ENCODE data around the gene UBASH3A. TPM values are rescaled to one million over a fixed set of nuclear protein-coding genes. Genes with fewer than 3 reads are reported as not detected.

The UBASH3A gene
- total and polyA plus RNA-seq, 2 donors = 14.9 to 26.7 TPM

DNA sequence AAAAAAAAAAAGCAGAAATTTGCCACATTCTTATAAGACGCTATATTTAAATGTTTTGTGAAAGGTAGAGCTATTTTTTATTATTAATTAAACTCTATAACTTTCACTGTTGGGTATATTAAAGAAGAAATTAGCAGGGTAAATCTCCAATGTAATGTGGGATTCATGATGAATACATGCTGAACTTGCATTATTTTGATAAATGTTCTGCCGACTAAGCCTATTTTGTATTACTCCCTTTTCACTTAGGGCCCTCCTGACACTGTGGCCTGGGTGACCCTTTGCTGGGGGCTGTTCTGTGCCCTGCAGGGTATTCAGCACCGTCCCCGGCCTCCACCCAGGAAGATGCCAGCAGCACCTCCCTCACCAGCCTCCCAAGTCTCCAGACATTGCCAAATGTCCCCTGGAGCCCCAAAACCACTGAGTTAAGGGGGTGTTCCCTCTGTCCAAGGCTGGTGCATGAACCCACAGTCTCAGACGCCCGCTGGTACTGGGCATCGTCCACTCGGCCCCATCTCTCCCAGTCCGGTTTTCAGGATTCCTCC, 69.9 kb downstream of the UBASH3A start:
- peaks cover 0 to 32% of the 10 kb centered on the region in 2 donors for H3K4me1 ChIP-seq (ENCODE audit: control insufficient read depth in 2 of 2, insufficient read depth in 2 of 2, low read length in 2 of 2)
- 98% methylated on average over 9 of the region's 9 CpGs for WGBS
- no peaks in the 10 kb centered on the region for H3K27me3 ChIP-seq (ENCODE audit: control insufficient read depth in 2 of 2, insufficient read depth in 1 of 2, low read length in 1 of 2)
- H3K4me3 ChIP-seq (ENCODE audit: low read length in 2 of 2) = no peak overlapping the region
- no peak for DNase-seq (ENCODE audit: low read depth in 6 of 9, low spot score in 9 of 9)
- H3K36me3 ChIP-seq (ENCODE audit: control insufficient read depth in 2 of 2, insufficient read depth in 2 of 2, low read length in 1 of 2) = no peaks in the 10 kb centered on the region
- no peak overlapping the region for H3K27ac ChIP-seq (ENCODE audit: low read depth in 1 of 2, low read length in 1 of 2)
- no peaks in the 10 kb centered on the region for H3K9me3 ChIP-seq (ENCODE audit: control insufficient read depth in 2 of 2, insufficient read depth in 1 of 2, low read length in 1 of 2)

DNA sequence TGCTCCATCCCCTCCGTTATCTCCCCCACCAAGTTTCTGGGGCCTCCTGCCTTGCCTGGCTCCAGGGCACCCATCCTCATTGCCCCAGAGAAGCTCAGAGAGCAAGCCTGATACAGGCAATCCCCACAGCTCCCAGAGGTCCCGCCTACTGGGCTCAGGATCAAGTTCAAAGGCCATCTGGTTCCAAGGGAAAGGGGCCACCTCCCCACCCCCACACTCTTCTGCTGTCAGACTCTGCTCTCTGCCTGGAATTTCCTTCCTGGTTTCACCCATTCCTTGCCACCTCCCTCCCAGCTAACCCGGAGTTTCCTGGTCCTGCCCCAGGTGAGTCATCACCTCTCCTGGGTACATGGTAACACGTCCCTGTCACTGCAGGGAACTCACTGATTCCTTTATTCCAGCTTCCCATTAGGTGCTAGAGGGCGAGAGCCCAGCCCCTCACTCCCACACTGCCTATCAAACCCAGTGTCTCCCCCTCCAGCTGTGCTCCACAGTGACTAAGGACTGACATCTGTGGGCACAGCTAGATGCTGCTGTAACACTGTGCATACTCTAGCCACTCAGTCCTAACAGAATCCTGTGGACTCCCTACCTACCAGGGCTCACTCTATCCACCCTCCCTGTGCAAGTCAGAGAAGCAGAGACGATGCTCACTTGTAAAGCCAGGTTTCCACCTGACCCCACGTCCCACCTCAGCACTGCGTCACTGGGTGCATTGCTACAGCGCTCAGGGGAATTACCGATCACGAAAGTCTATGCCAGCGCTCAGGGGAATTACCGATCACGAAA, 70.5 kb downstream of the UBASH3A start:
- Histone ChIP-seq H3K36me3 (ENCODE audit: control insufficient read depth in 2 of 2, insufficient read depth in 2 of 2, low read length in 1 of 2) (no peaks in the 10 kb centered on the region), H3K4me1 (ENCODE audit: control insufficient read depth in 2 of 2, insufficient read depth in 2 of 2, low read length in 2 of 2) (peaks cover 0 to 26% of the 10 kb centered on the region in 2 donors), H3K4me3 (ENCODE audit: low read length in 2 of 2) (no peak overlapping the region), H3K9me3 (ENCODE audit: control insufficient read depth in 2 of 2, insufficient read depth in 1 of 2, low read length in 1 of 2) (no peaks in the 10 kb centered on the region), H3K27ac (ENCODE audit: low read depth in 1 of 2, low read length in 1 of 2) (no peak overlapping the region), H3K27me3 (ENCODE audit: control insufficient read depth in 2 of 2, insufficient read depth in 1 of 2, low read length in 1 of 2) (no peaks in the 10 kb centered on the region)
- no peak for DNase-seq (ENCODE audit: low read depth in 6 of 9, low spot score in 9 of 9)
- 92% methylated on average over 14 of the region's 14 CpGs for WGBS

DNA sequence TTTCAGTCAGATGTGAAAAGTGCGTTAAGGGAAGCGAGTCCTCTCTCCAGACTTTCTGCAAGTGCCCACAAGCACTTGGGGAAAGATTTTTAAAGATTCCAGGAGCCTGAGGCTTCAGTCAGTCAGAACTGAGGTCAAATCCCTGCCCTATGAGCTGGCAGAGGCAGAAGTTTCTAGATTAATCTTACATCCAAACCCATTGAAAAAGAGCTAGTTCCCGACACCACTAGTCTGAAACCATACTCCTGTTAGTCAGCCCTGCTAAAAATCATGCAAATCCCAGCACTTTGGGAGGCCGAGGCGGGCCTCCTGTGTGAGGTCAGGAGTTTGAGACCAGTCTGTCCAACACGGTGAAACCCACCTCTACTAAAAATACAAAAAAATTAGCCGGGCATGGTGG, 71.3 kb downstream of the UBASH3A start:
- 97% methylated on average over 7 of the region's 7 CpGs for WGBS
- Histone ChIP-seq H3K27ac (ENCODE audit: low read depth in 1 of 2, low read length in 1 of 2) (no peak overlapping the region), H3K4me3 (ENCODE audit: low read length in 2 of 2) (no peak overlapping the region), H3K9me3 (ENCODE audit: control insufficient read depth in 2 of 2, insufficient read depth in 1 of 2, low read length in 1 of 2) (no peaks in the 10 kb centered on the region), H3K4me1 (ENCODE audit: control insufficient read depth in 2 of 2, insufficient read depth in 2 of 2, low read length in 2 of 2) (peaks cover 0 to 29% of the 10 kb centered on the region in 2 donors), H3K27me3 (ENCODE audit: control insufficient read depth in 2 of 2, insufficient read depth in 1 of 2, low read length in 1 of 2) (no peaks in the 10 kb centered on the region), H3K36me3 (ENCODE audit: control insufficient read depth in 2 of 2, insufficient read depth in 2 of 2, low read length in 1 of 2) (no peaks in the 10 kb centered on the region)
- DNase-seq (ENCODE audit: low read depth in 6 of 9, low spot score in 9 of 9) = no peak

DNA sequence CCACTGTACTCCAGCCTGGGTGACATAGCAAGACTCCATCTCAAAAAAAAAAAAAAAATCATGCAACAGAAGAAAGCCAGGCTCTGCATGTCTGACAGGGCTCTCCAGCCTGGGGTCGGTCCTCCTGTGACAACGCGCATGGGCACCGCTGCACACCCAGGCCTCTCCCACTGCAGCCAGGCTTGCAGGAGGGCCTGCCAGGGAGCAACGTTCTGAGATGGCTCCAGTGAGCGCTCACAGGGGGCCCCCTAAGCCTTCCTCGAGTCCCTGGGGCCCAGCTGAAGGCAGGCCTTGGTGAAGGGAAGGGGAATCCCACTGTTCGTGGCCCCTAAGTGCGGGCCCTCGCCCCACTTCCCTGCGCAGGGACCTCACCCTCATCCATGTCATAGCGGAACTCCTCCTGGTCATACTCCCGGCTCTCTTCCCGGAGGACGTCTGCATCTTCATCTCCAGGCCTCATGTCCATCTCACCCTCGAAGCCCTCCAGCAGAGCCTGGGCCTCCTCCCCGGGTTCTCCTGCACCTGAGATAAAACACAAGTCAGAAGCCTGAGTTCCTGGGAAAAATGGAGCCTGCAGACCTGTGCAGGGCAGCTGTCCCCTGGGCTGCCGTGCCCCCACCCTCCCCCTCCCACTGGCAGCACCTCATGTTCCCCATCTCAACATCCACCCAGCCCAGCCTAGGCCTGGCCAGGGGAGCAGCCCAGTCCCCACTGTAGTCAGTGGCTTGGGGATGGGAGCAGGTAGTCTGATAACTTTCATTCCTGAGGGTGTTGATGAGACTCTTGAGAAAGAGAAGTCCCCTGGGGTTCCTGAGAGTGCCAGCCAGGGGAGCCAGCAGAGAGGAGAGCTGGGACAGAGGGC, 72.1 kb downstream of the UBASH3A start:
- Histone ChIP-seq H3K36me3 (ENCODE audit: control insufficient read depth in 2 of 2, insufficient read depth in 2 of 2, low read length in 1 of 2) (no peaks in the 10 kb centered on the region), H3K4me1 (ENCODE audit: control insufficient read depth in 2 of 2, insufficient read depth in 2 of 2, low read length in 2 of 2) (peaks cover 0 to 30% of the 10 kb centered on the region in 2 donors), H3K9me3 (ENCODE audit: control insufficient read depth in 2 of 2, insufficient read depth in 1 of 2, low read length in 1 of 2) (no peaks in the 10 kb centered on the region), H3K27ac (ENCODE audit: low read depth in 1 of 2, low read length in 1 of 2) (no peak overlapping the region), H3K27me3 (ENCODE audit: control insufficient read depth in 2 of 2, insufficient read depth in 1 of 2, low read length in 1 of 2) (no peaks in the 10 kb centered on the region), H3K4me3 (ENCODE audit: low read length in 2 of 2) (no peak overlapping the region)
- WGBS = 96% methylated on average over 18 of the region's 18 CpGs
- no peak for DNase-seq (ENCODE audit: low read depth in 6 of 9, low spot score in 9 of 9)

DNA sequence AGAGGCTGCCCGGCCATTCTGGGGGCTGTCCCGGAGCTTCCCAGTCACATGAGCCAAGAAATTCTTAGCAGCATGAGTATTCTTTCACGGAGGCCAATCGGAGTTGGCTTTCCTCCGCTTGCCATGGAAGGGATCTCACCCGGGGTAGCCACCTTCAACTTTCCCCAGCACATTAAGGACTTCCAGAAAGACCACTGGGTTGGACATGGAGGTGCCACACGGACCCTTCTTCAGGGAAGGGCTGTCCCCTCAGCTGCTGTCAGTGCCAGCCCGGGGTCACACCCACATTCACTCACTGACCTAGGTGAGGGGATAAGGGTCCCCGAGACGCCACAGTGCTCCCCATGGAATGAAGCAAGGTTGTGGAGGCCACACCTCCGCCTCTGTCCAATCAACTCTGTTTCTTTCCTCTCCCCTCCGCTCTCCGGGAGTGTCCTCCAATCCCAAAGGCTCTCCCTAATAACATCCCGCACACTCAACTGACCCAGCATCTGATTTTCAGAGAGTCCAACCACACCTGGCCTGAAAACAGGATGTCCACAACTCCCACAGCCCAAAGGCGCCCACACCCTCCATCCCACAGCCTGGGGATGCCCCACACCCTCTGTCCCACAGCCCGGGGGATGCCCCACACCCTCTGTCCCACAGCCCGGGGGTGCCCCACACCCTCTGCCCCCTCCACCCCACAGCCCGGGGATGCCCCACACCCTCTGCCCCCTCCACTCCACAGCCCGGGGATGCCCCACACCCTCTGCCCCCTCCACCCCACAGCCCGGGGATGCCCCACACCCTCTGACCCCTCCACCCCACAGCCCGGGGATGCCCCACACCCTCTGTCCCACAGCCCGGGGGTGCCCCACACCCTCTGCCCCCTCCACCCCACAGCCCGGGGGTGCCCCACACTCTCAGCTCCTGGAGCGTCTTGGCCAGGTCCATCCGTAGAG, 73.0 kb downstream of the UBASH3A start:
- Histone ChIP-seq H3K9me3 (ENCODE audit: control insufficient read depth in 2 of 2, insufficient read depth in 1 of 2, low read length in 1 of 2) (no peaks in the 10 kb centered on the region), H3K4me1 (ENCODE audit: control insufficient read depth in 2 of 2, insufficient read depth in 2 of 2, low read length in 2 of 2) (peaks cover 0 to 23% of the 10 kb centered on the region in 2 donors), H3K36me3 (ENCODE audit: control insufficient read depth in 2 of 2, insufficient read depth in 2 of 2, low read length in 1 of 2) (no peaks in the 10 kb centered on the region), H3K4me3 (ENCODE audit: low read length in 2 of 2) (no peak overlapping the region), H3K27ac (ENCODE audit: low read depth in 1 of 2, low read length in 1 of 2) (no peak overlapping the region), H3K27me3 (ENCODE audit: control insufficient read depth in 2 of 2, insufficient read depth in 1 of 2, low read length in 1 of 2) (no peaks in the 10 kb centered on the region)
- WGBS = 97% methylated on average over 25 of the region's 25 CpGs
- DNase-seq (ENCODE audit: low read depth in 6 of 9, low spot score in 9 of 9) = no peak

DNA sequence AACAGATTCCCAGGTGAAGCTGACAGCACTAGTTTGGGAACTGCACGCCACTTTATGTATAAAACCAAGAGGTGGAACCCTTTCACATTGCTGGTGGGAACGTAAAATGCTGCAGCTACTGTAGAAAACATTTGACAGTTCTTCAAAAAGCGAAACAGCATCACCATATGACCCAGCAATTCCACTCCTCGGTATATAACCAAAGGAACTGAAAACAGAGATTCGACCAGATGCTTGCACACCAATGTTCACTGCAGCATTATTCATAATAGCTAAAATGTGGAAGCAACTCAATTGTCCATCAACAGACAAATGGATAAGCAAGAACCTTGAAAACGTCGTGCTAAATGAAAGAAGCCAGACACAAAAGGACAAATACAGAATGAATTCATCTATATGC, 74.8 kb downstream of the UBASH3A start:
- H3K9me3 ChIP-seq (ENCODE audit: control insufficient read depth in 2 of 2, insufficient read depth in 1 of 2, low read length in 1 of 2) = no peaks in the 10 kb centered on the region
- DNase-seq (ENCODE audit: low read depth in 6 of 9, low spot score in 9 of 9) = no peak
- 92% methylated on average over 7 of the region's 7 CpGs for WGBS
- no peaks in the 10 kb centered on the region for H3K36me3 ChIP-seq (ENCODE audit: control insufficient read depth in 2 of 2, insufficient read depth in 2 of 2, low read length in 1 of 2)
- no peaks in the 10 kb centered on the region for H3K27me3 ChIP-seq (ENCODE audit: control insufficient read depth in 2 of 2, insufficient read depth in 1 of 2, low read length in 1 of 2)
- no peak overlapping the region for H3K27ac ChIP-seq (ENCODE audit: low read depth in 1 of 2, low read length in 1 of 2)
- H3K4me1 ChIP-seq (ENCODE audit: control insufficient read depth in 2 of 2, insufficient read depth in 2 of 2, low read length in 2 of 2) = peaks cover 0 to 14% of the 10 kb centered on the region in 2 donors
- H3K4me3 ChIP-seq (ENCODE audit: low read length in 2 of 2) = no peak overlapping the region

DNA sequence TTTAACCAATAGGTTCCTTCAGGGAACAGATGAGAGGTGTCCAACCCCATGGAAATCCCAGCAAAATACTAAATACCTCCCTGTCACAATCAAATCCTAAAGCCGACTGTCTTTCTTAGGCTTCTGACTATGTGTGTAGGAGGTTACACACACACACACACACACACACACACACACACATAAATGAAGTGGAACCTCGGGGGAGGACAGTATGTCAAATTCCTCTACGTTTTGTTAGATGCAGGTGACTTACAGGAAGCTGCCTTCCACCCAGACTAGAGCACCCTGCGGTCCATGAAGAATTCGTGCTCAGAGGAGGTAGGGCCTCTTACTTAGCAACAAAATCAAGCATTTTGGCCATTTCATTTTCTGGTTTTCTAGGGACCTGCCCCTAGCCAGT, 75.9 kb downstream of the UBASH3A start:
- H3K4me1 ChIP-seq (ENCODE audit: control insufficient read depth in 2 of 2, insufficient read depth in 2 of 2, low read length in 2 of 2) = peaks cover 0 to 4% of the 10 kb centered on the region in 2 donors
- no peaks in the 10 kb centered on the region for H3K36me3 ChIP-seq (ENCODE audit: control insufficient read depth in 2 of 2, insufficient read depth in 2 of 2, low read length in 1 of 2)
- no peaks in the 10 kb centered on the region for H3K9me3 ChIP-seq (ENCODE audit: control insufficient read depth in 2 of 2, insufficient read depth in 1 of 2, low read length in 1 of 2)
- WGBS = 79% methylated on average over 5 of the region's 5 CpGs
- no peak overlapping the region for H3K4me3 ChIP-seq (ENCODE audit: low read length in 2 of 2)
- H3K27me3 ChIP-seq (ENCODE audit: control insufficient read depth in 2 of 2, insufficient read depth in 1 of 2, low read length in 1 of 2) = no peaks in the 10 kb centered on the region
- DNase-seq (ENCODE audit: low read depth in 6 of 9, low spot score in 9 of 9) = no peak
- H3K27ac ChIP-seq (ENCODE audit: low read depth in 1 of 2, low read length in 1 of 2) = no peak overlapping the region

DNA sequence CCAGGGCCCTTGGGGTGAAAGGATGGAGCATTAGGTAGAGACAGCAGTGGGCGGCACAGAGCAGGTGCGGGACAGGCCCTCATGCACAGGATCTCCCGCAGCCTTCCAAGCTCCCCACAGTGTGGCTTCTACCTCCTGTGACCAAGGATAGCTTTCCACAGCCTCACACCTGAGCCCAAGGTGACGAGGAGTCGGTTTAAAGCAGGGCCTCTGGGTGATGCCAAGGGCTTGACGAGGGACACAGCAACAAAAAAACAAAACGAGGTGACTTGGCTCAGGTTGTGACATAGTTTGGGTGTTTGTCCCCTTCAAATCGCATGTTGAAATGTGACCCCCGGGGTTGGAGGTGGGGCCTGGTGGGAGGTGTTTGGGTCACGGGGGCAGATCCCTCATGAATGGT, 77.0 kb downstream of the UBASH3A start:
- no peak for DNase-seq (ENCODE audit: low read depth in 6 of 9, low spot score in 9 of 9)
- WGBS = 97% methylated on average over 10 of the region's 10 CpGs
- no peaks in the 10 kb centered on the region for H3K9me3 ChIP-seq (ENCODE audit: control insufficient read depth in 2 of 2, insufficient read depth in 1 of 2, low read length in 1 of 2)
- H3K36me3 ChIP-seq (ENCODE audit: control insufficient read depth in 2 of 2, insufficient read depth in 2 of 2, low read length in 1 of 2) = no peaks in the 10 kb centered on the region
- H3K27me3 ChIP-seq (ENCODE audit: control insufficient read depth in 2 of 2, insufficient read depth in 1 of 2, low read length in 1 of 2) = no peaks in the 10 kb centered on the region
- no peak overlapping the region for H3K4me3 ChIP-seq (ENCODE audit: low read length in 2 of 2)
- peaks cover 0 to 12% of the 10 kb centered on the region in 2 donors for H3K4me1 ChIP-seq (ENCODE audit: control insufficient read depth in 2 of 2, insufficient read depth in 2 of 2, low read length in 2 of 2)
- H3K27ac ChIP-seq (ENCODE audit: low read depth in 1 of 2, low read length in 1 of 2) = no peak overlapping the region
